ENCODE data around the gene DCHS1. TPM values are rescaled to one million over a fixed set of nuclear protein-coding genes. Genes with fewer than 3 reads are reported as not detected.
A peak's percentile ranks its signal among the peaks of the same experiment; 100 is the strongest.

DCHS1 gene
- total and polyA plus RNA-seq, 9 of the 15 experiments (the other 6 are each of a cell fraction or from before 2014, with no cell fraction given) = 0.04 to 0.49 (median 0.14) TPM; not detected in 2

DNA sequence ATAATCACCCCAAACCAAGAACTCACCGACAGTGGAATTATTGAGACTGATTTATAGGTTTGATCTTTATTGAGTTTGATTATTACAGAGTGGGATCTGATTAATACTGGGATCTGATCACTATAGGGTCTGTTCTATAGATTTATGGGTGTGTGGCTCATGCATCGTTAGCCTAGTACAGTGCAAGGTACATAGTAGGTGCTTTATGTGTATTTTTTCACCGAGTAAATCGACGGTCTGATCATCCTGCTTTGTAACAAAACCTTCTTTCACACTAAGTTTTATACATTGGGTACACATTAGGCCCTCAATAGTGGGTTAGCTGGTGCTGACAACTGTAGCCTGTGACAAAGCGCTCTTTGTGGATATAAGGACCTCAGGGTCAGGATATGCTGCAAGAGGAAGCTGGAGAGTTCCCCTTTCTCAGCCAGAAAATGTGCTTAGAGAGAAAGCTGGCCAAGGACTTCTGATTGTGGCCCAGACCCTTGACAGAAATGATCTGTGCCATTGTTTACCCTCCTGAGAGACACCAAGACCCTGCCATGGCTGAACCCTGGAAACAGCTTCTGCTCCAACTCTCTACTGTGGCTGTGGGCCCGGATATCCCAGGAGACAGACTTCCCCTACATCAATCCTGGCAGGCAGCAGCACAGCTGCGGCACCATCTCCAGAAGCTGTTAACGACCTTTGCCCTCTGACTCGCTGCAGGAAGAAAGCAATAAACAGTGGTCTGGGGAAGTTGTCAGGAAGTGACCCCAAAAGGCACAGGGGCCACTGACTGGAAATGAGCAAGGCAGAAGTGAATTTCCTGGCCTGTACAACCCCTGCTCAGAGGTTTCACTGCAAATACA is 20.3 kb downstream of the DCHS1 start:
- Histone ChIP-seq H3K79me2 (ENCODE audit: control insufficient read depth, insufficient read depth, low read length) (no peaks in the 10 kb centered on the region), H3K4me3 (no peak overlapping the region), H3K27ac (ENCODE audit: extremely low read depth, low read depth, low read length) (peak overlapping the region; percentile 57), H2AFZ (ENCODE audit: low read depth, low read length) (peak overlapping the region; percentile 88), H3K9ac (ENCODE audit: insufficient read depth in 1 of 2, low read depth in 2 of 2, low read length in 2 of 2) (peak overlapping the region; percentile 38 to 61; a peak in 2 of 4 replicates), H3K9me1 (ENCODE audit: control insufficient read depth, insufficient read depth, low read length) (no peaks in the 10 kb centered on the region), H3K36me3 (ENCODE audit: control insufficient read depth, insufficient read depth, low read length) (no peaks in the 10 kb centered on the region), H4K20me1 (replicated peaks; ENCODE audit: control insufficient read depth, insufficient read depth, low read length) (no peaks in the 10 kb centered on the region), H3K27me3 (ENCODE audit: control insufficient read depth in 2 of 2, insufficient read depth in 2 of 2, low read length in 2 of 2) (no peaks in the 10 kb centered on the region), H3K9me3 (replicated peaks; ENCODE audit: control insufficient read depth, insufficient read depth, low read depth, low read length) (no peaks in the 10 kb centered on the region), H3K4me2 (ENCODE audit: insufficient read depth, low read length) (peak overlapping the region; percentile 53), H3K4me1 (replicated peaks in 1 of 2; ENCODE audit: control insufficient read depth in 2 of 2, insufficient read depth in 2 of 2, low read length in 2 of 2) (peaks cover 30% of the 10 kb centered on the region in 2 experiments)
- in situ Hi-C loops (cut with MboI) (no loop called here), intact Hi-C loops (cut with micrococcal nuclease) (loop anchor here (10.0 kb wide), 1 partner anchor 261 kb away; no protein-coding TSS in a partner anchor)
- WGBS (ENCODE audit: insufficient coverage, low coverage, missing lambda C conversion rate) = 35% methylated on average over 10 of the region's 10 CpGs
- peak; percentile 73 for FAIRE-seq
- ChIA-PET POLR2A (interaction anchor here (0.8 to 1.5 kb wide), 4 partner anchors 8 to 41 kb away, joined by 3 to 6 read pairs (median 3); partner anchors contain the start of gene TAF10), CTCF (ENCODE audit: low intra/inter-chr PET ratio) (no interaction called here)
- no TSS peak for BruUV-seq (replicated peaks)
- peak; percentile 51 for ATAC-seq
- peak in 2 of 4 experiments; percentile 47 to 70 for DNase-seq (ENCODE audit: extremely low read depth in 1 of 4, low spot score in 3 of 4)
- no peak for TF ChIP-seq ZNF282 (CRISPR knock-in tag; IDR thresholded peaks at IDR 0.05)
- TF ChIP-seq ILF3 (IDR thresholded peaks at IDR 0.05; ENCODE audit: borderline replicate concordance) = no peak
- TF ChIP-seq TBP (optimal IDR thresholded peaks at IDR 0.05; ENCODE audit: low read depth, low read length) = no peak
- TF ChIP-seq, protein P1, sequence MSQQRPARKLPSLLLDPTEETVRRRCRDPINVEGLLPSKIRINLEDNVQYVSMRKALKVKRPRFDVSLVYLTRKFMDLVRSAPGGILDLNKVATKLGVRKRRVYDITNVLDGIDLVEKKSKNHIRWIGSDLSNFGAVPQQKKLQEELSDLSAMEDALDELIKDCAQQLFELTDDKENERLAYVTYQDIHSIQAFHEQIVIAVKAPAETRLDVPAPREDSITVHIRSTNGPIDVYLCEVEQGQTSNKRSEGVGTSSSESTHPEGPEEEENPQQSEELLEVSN (IDR thresholded peaks at IDR 0.05; ENCODE audit: borderline replicate concordance in 1 of 2, extremely low read depth in 1 of 2, insufficient read depth in 1 of 2, insufficient read length in 1 of 2, low read depth in 1 of 2, low read length in 1 of 2, poor library complexity in 1 of 2, severe bottlenecking in 1 of 2) = peak in 1 of 2 experiments; percentile 8
- no peak for TF ChIP-seq TGIF2 (CRISPR knock-in tag; IDR thresholded peaks at IDR 0.05)
- TF ChIP-seq CHD1 (IDR thresholded peaks at IDR 0.05; ENCODE audit: low read length) = no peak
- TF ChIP-seq, protein P2, sequence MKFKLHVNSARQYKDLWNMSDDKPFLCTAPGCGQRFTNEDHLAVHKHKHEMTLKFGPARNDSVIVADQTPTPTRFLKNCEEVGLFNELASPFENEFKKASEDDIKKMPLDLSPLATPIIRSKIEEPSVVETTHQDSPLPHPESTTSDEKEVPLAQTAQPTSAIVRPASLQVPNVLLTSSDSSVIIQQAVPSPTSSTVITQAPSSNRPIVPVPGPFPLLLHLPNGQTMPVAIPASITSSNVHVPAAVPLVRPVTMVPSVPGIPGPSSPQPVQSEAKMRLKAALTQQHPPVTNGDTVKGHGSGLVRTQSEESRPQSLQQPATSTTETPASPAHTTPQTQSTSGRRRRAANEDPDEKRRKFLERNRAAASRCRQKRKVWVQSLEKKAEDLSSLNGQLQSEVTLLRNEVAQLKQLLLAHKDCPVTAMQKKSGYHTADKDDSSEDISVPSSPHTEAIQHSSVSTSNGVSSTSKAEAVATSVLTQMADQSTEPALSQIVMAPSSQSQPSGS (CRISPR knock-in tag; IDR thresholded peaks at IDR 0.05) = no peak
- TF ChIP-seq HIVEP1 (CRISPR knock-in tag; IDR thresholded peaks at IDR 0.05) = no peak
- TF ChIP-seq, protein P3, sequence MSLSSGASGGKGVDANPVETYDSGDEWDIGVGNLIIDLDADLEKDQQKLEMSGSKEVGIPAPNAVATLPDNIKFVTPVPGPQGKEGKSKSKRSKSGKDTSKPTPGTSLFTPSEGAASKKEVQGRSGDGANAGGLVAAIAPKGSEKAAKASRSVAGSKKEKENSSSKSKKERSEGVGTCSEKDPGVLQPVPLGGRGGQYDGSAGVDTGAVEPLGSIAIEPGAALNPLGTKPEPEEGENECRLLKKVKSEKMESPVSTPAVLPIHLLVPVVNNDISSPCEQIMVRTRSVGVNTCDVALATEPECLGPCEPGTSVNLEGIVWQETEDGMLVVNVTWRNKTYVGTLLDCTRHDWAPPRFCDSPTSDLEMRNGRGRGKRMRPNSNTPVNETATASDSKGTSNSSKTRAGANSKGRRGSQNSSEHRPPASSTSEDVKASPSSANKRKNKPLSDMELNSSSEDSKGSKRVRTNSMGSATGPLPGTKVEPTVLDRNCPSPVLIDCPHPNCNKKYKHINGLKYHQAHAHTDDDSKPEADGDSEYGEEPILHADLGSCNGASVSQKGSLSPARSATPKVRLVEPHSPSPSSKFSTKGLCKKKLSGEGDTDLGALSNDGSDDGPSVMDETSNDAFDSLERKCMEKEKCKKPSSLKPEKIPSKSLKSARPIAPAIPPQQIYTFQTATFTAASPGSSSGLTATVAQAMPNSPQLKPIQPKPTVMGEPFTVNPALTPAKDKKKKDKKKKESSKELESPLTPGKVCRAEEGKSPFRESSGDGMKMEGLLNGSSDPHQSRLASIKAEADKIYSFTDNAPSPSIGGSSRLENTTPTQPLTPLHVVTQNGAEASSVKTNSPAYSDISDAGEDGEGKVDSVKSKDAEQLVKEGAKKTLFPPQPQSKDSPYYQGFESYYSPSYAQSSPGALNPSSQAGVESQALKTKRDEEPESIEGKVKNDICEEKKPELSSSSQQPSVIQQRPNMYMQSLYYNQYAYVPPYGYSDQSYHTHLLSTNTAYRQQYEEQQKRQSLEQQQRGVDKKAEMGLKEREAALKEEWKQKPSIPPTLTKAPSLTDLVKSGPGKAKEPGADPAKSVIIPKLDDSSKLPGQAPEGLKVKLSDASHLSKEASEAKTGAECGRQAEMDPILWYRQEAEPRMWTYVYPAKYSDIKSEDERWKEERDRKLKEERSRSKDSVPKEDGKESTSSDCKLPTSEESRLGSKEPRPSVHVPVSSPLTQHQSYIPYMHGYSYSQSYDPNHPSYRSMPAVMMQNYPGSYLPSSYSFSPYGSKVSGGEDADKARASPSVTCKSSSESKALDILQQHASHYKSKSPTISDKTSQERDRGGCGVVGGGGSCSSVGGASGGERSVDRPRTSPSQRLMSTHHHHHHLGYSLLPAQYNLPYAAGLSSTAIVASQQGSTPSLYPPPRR (CRISPR knock-in tag; IDR thresholded peaks at IDR 0.05; ENCODE audit: borderline replicate concordance) = no peak
- 0 out of 2 replicates have a peak, but pooled peaks have one; percentile 15 for TF ChIP-seq CBFA2T2 (conservative IDR thresholded peaks at IDR 0.05)
- TF ChIP-seq, protein P4, sequence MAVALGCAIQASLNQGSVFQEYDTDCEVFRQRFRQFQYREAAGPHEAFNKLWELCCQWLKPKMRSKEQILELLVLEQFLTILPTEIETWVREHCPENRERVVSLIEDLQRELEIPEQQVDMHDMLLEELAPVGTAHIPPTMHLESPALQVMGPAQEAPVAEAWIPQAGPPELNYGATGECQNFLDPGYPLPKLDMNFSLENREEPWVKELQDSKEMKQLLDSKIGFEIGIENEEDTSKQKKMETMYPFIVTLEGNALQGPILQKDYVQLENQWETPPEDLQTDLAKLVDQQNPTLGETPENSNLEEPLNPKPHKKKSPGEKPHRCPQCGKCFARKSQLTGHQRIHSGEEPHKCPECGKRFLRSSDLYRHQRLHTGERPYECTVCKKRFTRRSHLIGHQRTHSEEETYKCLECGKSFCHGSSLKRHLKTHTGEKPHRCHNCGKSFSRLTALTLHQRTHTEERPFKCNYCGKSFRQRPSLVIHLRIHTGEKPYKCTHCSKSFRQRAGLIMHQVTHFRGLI (CRISPR knock-in tag; IDR thresholded peaks at IDR 0.05) = no peak

All from K562 (cell line).